HG03439 (cell line): ENCODE data around the gene RTBDN.

ENCODE experiments used
- ATAC-seq: cut with Tn5 transposase; IDR thresholded peaks from one replicate; pipeline ENCODE4 v1.9.1; 2021; ENCODE audit warnings: mild to moderate bottlenecking, moderate library complexity; ENCODE audit not compliant: unreplicated experiment

RTBDN gene

DNA sequence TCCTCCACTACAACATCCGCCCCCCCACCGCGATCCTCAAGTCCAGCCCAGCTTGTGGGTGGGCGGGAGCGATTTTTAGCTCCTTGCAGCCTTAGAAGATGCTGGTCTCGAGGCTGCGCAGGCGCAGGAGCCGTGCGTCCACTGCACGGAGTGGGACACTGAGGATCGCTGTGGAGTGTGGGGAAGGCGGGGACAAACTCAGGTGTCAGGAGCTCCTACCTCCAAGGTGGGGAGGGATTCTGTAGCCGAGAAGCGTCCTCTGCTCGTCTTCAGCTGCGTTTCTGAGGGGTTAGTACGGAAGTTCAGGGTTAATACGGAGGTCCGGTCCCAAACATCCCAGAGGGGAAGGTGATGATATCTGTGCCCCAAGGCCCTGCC is at the start of gene RTBDN:
Gene RTBDN, minus strand, starts transcription at position 14 of the 378 bp plus-strand sequence. CDS start 4,600 bp downstream, outside the sequence.
- ATAC-seq, result no peak

DNA sequence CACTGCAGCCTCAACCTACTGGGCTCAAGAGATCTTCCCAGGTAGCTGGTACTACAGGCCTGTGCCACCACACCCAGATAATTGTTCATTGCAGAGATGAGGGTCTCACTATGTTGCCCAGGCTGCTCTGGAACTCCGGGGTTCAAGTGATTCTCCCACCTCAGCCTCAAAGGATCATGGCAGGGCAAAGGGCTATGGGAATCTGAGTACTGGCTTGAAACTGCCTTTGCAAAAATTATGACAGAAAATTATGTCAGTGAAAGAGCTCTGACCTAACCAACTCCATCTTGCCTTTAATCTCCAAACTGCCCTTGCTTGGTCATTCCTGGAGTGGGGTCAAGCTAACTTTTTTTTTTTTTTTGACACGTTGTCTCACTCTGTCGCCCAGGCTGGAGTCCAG is 48.2 kb upstream of the RTBDN start:
- no peak for ATAC-seq

DNA sequence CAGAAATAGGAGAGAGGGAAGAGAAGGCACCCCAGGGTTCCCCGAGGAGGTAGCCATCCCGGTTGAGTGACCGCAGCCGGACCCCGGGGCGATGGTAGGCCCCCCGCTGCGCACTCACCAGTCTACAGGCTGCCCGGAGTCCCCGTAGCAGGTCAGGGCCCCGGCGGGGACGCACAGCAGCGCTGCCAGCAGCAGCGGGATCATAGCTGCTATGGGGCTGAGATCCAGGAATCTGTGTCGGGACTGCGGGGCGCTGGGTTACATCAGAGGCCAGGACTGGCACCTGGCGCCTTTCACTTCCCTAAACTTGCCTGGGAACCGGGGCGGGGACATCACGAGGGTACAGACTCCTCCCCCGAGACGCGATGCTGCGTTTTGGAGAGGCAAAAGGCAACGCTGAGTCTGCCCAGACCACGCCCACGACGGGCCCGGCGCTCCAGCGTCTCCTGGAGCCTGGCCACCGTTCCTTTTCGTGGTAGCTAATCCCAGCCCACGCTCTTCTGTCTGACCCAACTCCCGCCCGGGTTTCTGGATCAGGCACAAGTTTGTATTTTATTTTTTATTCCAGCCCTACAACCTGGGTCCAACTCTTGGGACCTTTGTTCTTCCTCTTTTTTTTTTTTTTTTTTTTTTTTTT is 46.9 kb upstream of the RTBDN start, which contains the start of gene DNASE2:
Gene DNASE2, minus strand, starts transcription at position 278 of the 637 bp plus-strand sequence. Its CDS starts 74 bp downstream, at position 204.
- peak; percentile 63 for ATAC-seq

DNA sequence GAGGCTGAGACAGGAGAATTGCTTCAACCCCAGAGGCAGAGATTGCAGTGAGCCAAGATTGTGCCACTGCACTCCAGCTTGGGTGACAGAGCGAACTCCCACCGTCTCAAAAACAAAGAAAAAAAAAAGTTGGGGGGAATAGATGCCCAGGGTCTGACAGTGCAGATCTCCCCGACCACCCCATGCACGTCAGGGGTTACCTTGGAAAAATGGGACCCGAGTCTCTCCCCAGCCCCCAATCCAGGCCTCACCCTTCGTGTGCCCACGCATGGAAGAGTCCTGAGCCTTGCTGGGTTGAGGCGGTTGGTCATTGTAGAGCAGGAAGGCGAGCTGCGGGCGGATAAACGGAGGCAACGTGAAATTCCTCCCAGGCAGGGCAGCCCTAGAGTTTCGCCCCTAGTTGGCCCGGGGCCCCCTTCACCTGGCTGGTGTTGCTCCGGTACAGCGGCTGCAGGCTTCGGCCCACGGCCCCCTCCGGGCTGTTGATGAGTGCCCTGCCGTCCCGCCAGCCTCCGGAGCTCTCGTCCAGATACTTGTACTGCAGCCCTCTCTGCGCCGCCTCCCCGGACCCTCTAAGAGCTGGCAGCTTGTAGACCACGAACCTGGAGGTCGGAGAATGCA is 46.3 kb upstream of the RTBDN start:
- no peak for ATAC-seq

DNA sequence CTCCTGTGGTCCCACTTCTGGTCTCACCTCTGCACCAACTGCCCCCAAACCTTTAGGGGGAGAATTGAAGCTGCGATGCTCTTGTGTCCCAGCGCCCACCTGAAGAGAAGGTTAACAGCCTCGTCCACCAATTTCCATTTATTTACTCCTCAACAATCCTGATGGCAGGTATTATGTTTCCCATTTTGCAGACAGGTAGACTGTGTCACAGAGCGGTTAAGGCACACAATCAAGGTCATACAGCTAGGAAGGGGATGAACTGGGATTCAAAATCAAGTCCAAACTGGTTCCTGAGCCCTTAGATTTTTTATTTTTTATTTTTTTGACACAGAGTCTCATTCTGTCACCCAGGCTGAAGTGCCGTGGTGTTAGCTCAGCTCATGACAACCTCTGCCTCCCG is 40.7 kb upstream of the RTBDN start:
- ATAC-seq, result no peak

DNA sequence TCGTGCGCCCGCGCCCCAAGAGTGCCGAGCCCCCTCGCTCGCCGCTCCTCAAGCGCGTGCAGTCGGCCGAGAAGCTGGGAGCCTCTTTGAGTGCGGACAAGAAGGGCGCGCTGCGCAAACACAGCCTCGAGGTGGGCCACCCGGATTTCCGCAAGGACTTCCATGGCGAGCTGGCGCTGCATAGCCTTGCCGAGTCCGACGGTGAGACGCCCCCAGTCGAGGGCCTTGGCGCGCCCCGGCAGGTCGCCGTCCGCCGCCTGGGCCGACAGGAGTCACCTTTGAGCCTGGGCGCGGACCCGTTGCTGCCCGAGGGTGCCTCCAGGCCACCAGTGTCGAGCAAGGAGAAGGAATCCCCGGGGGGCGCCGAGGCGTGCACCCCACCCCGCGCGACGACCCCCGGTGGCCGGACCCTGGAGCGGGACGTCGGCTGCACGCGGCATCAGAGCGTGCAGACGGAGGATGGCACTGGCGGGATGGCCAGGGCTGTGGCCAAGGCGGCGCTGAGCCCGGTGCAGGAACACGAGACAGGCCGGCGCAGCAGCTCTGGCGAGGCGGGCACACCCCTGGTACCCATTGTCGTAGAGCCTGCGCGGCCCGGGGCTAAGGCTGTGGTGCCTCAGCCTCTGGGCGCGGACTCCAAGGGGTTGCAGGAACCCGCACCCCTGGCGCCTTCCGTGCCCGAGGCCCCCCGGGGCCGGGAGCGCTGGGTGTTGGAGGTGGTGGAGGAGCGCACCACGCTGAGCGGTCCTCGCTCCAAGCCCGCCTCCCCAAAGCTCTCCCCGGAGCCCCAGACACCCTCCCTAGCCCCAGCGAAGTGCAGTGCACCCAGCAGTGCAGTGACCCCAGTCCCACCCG is 39.7 kb upstream of the RTBDN start:
- ATAC-seq, result no peak

DNA sequence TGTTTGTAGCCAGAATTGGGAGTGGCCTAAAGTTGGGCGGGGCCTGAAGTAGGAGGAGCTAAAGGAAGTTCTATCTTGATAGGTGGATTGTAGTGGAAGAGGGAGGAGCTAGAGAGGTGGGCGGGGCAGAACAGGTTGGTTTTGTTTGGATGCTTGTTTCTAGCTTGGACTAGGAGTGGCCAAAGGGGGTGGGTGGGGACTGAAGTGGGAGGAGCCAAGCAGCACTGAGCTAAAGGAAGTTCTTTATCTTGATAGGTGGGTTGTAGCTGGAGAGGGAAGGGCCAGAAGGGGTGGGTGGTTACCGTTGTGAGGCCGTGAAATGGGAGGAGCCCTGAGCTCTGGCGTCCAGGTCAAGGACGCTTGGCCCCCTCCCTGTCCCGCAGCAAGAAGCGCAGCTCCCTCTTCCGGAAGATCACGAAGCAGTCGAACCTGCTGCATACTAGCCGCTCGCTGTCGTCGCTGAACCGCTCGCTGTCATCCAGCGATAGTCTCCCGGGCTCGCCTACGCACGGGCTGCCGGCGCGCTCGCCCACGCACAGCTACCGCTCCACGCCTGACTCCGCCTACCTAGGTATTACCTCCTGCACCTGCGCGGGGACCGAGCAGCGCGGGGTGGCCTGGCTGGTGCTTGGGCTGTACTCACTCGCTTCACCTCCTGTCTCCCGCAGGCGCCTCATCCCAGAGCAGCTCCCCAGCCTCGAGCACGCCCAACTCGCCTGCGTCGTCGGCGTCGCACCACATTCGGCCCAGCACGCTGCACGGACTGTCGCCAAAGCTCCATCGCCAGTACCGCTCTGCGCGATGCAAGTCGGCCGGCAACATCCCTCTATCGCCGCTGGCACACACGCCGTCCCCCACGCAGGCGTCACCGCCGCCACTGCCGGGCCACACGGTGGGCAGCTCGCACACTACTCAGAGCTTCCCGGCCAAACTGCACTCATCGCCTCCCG is 38.8 kb upstream of the RTBDN start:
- no peak for ATAC-seq

DNA sequence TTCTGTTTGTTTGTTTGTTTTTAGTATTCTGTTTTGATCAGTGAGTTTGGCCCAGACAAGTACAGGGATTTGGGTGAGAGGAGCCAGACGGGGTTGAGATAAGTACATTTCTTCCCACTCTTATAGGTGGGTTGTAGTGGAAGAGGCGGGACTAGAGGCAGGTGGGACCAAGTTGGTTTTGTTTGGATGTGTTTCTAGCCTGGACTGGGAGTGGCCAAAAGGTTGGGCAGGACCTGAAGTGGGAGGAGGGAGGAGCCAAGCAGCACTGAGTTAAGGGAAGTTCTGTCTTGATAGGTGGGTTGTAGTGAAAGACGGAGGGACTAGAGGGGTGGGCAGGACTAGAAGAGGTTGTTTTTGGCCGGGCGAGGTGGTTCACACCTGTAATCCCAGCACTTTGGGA is 37.9 kb upstream of the RTBDN start:
- no peak for ATAC-seq

DNA sequence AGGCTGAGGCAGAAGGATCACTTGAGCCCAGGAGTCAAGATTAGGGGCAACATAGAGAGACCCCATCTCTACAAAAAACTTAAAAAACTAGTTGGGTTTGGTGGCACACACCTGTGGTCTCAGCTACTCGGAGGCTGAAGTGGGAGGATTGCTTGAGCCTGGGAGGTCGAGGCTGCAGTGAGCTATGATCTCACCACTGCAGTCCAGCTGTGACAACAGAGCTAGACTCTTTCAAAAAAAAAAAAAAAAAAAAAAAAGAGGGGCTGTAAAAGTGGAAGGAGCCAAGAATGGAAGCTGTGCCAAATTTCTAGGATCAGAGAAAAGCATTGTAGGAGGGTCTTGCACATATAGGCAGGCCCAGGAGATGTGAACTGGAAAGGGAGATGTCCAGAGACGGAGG is 37.3 kb upstream of the RTBDN start:
- no peak for ATAC-seq

DNA sequence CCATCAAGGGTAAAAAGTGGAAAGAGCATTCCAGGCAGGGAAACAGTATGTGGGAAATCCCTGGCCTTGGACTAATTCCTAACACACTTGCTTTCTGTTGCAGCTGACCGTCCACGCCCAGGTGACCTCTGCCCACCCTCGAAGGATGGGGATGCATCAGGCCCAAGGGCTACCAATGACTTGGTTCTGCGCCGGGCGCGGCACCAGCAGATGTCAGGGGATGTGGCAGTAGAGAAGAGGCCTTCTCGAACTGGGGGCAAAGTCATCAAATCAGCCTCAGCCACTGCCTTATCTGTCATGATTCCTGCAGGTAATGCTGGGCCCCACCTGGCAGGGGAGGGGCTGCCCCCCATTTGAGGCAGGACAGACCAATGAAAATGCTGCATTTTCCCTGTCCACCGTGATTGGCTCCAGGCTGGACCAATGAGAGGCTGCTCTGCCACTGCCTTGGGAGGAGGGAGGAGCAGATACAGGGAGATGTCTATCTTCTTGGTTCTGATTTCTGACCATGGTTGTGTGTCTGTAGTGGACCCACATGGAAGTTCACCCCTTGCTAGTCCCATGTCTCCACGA is 34.2 kb upstream of the RTBDN start:
- no peak for ATAC-seq

DNA sequence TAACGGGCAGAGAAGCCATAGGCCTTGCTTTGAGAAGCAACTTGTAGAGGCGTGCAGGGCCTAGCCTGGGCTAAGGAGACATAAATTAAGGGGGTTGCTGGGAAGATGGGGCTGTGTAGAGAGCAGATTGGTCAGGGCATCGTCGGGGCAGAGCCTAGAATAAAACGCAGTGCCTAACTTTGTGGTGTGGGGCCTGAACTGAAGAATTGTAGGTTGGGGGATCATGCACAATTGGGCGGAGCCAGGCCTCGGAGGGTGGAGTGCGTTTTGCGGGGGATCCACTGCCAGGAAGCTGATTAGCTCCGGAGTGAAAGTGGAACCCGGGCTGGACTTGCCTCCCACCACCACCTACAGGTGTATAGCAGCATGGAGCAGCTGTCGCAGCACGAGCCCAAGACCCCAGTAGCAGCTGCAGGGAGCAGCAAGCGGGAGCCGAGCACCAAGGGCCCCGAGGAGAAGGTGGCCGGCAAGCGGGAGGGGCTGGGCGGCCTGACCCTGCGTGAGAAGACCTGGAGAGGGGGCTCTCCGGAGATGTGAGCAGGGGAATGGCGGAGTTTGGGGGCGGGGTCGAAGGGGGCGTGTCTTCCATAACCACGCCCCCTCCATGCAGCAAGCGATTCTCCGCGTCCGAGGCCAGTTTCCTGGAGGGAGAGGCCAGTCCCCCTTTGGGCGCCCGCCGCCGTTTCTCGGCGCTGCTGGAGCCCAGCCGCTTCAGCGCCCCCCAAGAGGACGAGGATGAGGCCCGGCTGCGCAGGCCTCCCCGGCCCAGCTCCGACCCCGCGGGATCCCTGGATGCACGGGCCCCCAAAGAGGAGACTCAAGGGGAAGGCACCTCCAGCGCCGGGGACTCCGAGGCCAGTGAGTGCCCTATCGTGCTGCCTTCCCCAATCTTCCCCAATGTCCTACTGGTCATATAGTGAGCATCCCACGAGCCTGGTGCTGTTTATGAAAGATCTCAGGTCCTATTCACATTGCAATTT is 33.0 kb upstream of the RTBDN start:
- no peak for ATAC-seq

DNA sequence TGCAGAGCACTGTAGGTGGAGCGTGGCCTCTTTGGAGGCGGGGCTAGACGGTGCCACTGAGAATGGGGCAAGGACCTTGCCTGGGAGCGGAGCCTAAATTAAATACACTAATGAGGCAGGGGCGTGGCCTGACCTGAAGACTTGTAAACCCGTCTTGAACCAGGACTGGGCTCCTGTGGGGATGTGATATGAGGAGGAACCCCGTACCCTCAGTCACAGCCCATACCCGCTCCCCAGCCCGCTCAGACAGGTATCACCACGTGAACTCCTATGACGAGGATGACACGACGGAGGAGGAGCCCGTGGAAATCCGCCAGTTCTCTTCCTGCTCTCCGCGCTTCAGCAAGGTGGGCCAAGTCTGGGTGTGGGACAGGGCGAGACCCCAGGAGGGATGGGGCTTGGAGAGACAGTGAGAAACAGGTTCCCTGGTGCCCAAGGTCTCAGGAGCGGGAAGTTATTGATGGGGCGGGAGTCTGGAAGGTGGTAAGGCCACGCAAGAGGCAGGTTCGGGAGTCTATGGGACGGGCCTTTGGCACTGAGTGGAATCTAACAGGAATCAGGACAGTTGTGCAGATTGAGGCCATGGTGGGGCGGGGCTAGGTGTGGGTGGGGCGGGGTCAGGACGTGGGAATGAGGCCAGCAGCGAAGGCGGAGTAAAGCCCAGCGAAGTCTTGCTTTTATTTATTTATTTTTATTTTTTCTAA is 32.2 kb upstream of the RTBDN start:
- ATAC-seq, result no peak

DNA sequence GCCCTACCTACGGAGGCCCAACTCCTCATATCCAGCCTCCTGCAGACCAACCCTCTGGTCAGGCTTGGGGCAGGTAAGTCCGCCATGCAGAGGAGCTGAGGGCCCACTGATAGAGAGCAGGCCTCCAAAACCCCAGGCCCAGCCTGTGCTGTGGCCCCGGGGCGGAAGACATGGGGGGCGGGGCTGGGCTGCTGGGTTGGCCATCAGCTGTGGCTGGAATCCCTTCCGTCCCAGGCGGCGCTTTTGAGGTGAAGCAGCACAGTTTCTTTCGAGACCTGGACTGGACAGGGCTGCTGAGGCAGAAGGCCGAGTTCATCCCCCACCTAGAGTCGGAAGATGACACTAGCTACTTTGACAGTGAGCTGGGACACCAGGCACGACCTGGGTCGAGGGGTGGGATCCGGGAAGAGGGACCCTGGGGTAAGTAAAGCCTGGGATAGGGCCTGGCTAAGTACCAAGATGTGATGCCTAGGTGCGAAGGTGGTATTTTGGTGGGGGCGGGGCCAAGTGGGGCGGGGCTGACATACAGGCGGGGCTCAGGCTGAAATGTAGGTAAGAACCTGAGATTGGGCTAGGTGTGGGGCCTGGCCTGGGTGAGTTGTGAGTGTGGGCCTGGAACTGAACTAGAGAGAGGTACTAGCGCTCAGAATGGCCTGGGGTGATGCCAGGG is 31.5 kb upstream of the RTBDN start:
- ATAC-seq, result no peak

DNA sequence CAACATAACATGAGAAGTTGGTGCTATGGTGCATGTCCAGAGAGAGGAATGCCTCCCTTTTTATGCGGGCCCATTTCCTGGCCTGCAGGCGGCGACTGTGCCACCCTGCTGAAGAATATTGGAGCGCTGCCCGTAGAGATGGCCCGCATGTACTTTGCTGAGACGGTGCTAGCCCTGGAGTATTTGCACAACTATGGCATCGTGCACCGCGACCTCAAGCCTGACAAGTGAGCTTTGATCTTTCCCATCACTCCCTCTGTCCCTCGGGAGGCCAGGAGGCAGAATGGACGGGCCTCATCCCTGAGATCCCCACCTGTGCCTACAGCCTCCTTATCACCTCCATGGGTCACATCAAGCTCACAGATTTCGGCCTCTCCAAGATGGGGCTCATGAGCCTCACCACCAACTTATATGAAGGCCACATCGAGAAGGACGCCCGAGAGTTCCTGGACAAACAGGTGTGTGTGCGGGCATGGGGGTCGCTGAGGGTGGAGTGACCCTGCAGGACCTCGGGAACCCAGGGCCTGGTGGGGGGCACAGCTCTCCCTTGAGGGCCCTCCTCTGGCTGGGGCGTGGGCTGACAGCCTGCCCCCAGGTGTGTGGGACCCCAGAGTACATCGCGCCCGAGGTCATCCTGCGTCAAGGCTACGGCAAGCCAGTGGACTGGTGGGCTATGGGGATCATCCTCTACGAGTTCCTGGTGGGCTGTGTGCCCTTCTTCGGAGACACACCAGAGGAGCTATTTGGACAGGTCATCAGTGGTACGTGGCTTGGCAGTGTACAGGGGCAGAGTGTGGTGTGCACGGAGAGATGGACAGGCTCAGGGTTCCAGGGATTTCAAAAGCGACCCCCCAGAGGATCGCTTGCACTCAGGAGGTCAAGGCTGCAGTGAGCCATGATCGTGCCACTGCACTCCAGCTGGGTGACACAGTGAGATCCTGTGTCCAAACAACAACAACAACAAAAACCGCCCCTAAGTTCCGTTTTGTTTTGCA is 30.6 kb upstream of the RTBDN start:
- ATAC-seq, result no peak

DNA sequence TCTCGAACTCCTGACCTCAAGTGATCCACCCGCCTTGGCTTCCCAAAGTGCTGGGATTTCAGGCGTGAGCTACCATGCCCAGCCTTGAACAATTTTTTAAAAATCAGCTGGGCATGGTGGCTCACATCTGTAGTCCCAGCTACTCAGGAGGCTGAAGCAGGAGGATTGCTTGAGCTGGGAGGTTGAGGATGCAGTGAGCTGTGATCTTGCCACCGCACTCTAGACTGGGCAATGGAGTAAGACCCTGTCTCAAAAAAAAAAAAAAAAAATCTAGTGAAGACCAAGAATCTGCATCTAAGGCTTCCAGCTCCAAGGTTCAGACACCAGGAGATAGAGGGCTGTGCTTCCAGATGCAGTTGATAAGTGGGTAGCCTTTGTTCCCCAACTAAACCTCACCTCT is 29.8 kb upstream of the RTBDN start:
- no peak for ATAC-seq

DNA sequence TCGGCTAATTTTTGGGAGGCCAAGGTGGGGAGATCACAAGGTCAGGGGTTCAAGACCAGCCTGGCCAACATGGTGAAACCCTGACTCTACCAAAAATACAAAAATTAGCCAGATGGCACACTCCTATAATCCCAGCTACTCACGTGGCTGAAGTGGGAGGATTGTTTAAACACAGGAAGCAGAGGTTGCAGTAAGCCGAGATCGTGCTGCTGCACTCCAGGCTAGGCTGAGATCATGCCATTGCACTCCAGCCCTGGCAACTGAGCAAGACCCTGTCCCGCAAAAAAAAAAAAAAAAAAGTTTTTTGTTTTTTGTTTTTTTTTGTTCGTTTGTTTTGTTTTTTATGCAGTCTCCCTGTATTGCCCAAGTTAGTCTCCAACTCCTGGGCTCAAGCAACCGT is 25.2 kb upstream of the RTBDN start:
- ATAC-seq, result no peak
